H7 (cell line): ENCODE results near the gene PTPRO. TPM values are rescaled to one million over a fixed set of nuclear protein-coding genes. Genes with fewer than 3 reads are reported as not detected.

ENCODE experiments used
- DNase-seq: peaks from one replicate; pipeline ENCODE4 v3.0.0; 2012
- H3K27me3 ChIP-seq: 2 replicates; pipeline ENCODE4 v1.6.0; 2011; ENCODE audit warnings: mild to moderate bottlenecking, low read length; ENCODE audit not compliant: control insufficient read depth, insufficient read depth
- H3K36me3 ChIP-seq: replicated peaks from 2 replicates; pipeline ENCODE4 v1.5.1; 2011; ENCODE audit warnings: low read length; ENCODE audit not compliant: control insufficient read depth, insufficient read depth
- H3K4me3 ChIP-seq: 2 replicates; pipeline ENCODE4 v1.5.1; 2011; ENCODE audit warnings: low read depth, mild to moderate bottlenecking, control low read depth, low read length, moderate library complexity; ENCODE audit not compliant: insufficient read depth
- total RNA-seq: library from RNA; depleted of rRNA; stranded (reverse); fragments of >200 nt; shearing (Covaris generic); gene quantifications from 2 replicates; pipeline ENCODE4 v1.2.3, GENCODE V29; 2014

Gene PTPRO
- total RNA-seq, 1 experiment from 2014 or later, result 0.42 TPM

GRCh38 chr12:15534874-15535273 lies 212.6 kb downstream of the PTPRO start:
- Histone ChIP-seq H3K4me3 (no peak overlapping the region), H3K27me3 (no peaks in the 10 kb centered on the region), H3K36me3 (no peaks in the 10 kb centered on the region)
- DNase-seq, result no peak

DNA sequence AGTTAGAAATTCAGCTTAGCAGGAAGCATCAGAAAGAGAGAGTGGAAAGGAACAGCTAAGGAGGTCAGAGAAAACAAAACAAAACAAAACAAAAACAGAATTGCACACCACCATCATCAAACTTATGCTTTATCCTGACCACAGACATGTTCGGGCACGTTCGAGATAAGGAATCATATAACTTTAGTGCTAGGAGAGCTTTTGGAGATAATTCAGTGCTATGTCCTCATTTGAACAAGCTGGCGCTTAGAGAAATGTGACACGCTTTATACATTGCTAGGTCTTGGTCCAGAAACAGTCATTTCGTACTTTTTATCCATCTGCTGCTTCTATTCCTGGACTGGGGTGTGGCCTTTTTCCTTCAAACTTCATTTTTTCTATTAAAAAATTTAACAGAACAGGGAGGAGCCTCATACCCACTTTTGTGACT lies 213.1 kb downstream of the PTPRO start:
- H3K4me3 ChIP-seq, result no peak overlapping the region
- H3K27me3 ChIP-seq, result no peaks in the 10 kb centered on the region
- DNase-seq, result no peak
- no peaks in the 10 kb centered on the region for H3K36me3 ChIP-seq

DNA sequence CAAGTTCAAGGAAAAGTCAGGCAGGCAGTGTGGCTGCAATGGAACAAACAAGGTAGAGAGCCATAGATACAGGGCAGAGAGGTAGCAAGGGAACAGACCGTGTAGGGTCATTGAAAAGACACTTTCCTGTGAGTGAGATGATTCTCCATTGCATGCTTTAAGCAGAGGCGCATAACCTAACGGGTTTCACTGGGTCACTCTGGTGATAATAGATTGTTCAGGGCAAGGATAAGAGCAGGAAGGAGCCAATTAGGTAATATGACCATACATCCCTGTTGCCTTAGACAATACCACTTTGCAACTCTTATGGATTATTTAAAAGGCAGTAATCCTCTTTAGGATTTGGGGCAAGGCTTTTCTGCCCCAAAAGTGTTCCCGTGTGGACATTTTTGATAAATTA lies 214.1 kb downstream of the PTPRO start:
- H3K27me3 ChIP-seq, result no peaks in the 10 kb centered on the region
- H3K36me3 ChIP-seq, result no peaks in the 10 kb centered on the region
- DNase-seq, result no peak
- no peak overlapping the region for H3K4me3 ChIP-seq

- H3K4me3 ChIP-seq, result no peak overlapping the region
- no peaks in the 10 kb centered on the region for H3K36me3 ChIP-seq
- H3K27me3 ChIP-seq, result no peaks in the 10 kb centered on the region
- DNase-seq, result no peak
Measured at GRCh38 chr12:15538881-15539280, 216.6 kb downstream of the PTPRO start.

- H3K27me3 ChIP-seq, result no peaks in the 10 kb centered on the region
- no peaks in the 10 kb centered on the region for H3K36me3 ChIP-seq
- no peak for DNase-seq
- H3K4me3 ChIP-seq, result no peak overlapping the region
Measured at GRCh38 chr12:15540005-15540404, 217.7 kb downstream of the PTPRO start.

DNA sequence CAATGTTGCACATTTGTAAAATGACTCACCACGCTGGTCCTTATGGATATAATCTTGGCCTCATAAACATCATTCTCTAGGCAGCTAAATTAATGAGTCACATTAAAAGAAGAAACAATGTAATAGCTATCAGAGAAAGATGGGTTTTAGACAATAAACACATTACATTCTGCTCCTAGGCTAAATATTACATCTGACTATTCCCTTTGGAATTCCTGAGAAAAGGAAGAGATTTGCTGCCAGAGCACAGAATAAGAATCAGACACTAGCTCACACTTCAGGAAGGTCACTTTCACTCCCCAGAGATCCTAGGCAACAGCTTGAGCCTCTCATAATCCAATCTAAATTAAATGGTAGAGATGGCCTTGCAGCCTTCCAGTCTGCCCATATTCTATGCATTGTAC lies 218.2 kb downstream of the PTPRO start:
- H3K27me3 ChIP-seq, result no peaks in the 10 kb centered on the region
- H3K36me3 ChIP-seq, result no peaks in the 10 kb centered on the region
- no peak for DNase-seq
- H3K4me3 ChIP-seq, result no peak overlapping the region

- Histone ChIP-seq H3K36me3 (no peaks in the 10 kb centered on the region), H3K27me3 (no peaks in the 10 kb centered on the region), H3K4me3 (no peak overlapping the region)
- no peak for DNase-seq
Measured at GRCh38 chr12:15541996-15542631, 219.8 kb downstream of the PTPRO start.

DNA sequence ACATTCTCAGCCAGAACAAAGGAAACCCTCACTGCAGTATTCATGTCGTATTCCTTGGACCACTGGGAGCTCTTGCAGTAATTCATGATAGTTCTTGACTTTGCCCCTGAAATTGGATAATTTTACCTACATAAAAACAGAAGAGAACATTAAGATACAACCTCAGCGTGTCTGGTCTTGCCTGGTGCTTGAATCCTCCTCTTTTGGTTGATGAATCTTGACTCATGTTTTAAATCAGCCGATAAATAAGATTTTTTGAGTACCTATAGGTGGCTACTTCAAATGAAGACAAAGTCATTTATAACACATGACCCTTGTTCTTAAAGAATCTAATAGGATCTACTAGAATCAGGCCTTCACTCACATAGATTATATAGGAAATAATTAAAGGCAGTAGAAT lies 221.0 kb downstream of the PTPRO start:
- H3K4me3 ChIP-seq, result no peak overlapping the region
- no peak for DNase-seq
- no peaks in the 10 kb centered on the region for H3K27me3 ChIP-seq

GRCh38 chr12:15544589-15544988 lies 222.3 kb downstream of the PTPRO start:
- no peaks in the 10 kb centered on the region for H3K36me3 ChIP-seq
- no peak for DNase-seq

More for the DNA sequence above, 221.0 kb downstream of the PTPRO start:
- no peaks in the 10 kb centered on the region for H3K36me3 ChIP-seq

GRCh38 chr12:15545334-15545733 lies 223.0 kb downstream of the PTPRO start:
- no peaks in the 10 kb centered on the region for H3K36me3 ChIP-seq
- no peak overlapping the region for H3K4me3 ChIP-seq
- H3K27me3 ChIP-seq, result no peaks in the 10 kb centered on the region
- no peak for DNase-seq

More at GRCh38 chr12:15544589-15544988, 222.3 kb downstream of the PTPRO start:
- Histone ChIP-seq H3K4me3 (no peak overlapping the region), H3K27me3 (no peaks in the 10 kb centered on the region)

GRCh38 chr12:15546102-15546701 lies 223.9 kb downstream of the PTPRO start:
- no peak overlapping the region for H3K4me3 ChIP-seq
- H3K36me3 ChIP-seq, result no peaks in the 10 kb centered on the region
- H3K27me3 ChIP-seq, result no peaks in the 10 kb centered on the region
- DNase-seq, result no peak

DNA sequence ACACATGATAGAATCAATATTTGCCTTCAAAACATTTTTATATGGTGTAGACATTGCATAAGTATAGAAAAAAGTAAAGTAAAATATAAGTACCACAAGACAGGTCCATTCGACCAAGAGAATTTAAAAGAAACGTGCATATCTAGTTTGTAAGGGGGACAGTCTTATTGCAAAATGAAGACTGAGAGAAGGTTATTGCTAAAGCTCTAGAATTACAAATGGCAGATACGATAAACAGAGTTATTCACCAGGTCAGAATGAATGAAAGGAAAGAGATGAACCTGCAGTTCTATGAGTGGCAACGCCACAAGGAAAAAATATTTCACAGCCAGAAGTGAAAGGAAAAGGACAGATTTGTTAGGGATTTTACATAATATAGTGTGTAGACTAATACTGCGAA lies 224.8 kb downstream of the PTPRO start:
- Histone ChIP-seq H3K4me3 (no peak overlapping the region), H3K27me3 (no peaks in the 10 kb centered on the region), H3K36me3 (no peaks in the 10 kb centered on the region)
- DNase-seq, result no peak

DNA sequence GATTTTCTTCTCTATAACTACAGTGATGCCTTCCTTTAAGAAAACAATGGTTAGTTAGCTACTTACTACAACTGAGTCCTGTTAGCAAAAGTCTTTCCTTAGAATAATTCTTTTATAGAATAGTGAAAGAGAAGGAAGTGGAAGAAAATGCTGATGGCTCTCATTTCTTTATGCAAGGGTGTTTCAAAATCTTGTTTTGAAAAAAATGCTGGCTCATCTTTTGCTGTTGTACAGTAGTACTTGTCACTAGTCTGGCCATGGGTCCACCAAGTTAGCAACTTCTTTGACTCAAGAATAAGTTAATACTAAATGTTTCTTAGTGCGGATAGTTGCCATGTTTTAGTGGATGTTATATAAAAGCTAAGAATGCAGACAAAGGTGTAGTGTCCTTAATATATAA lies 225.4 kb downstream of the PTPRO start:
- Histone ChIP-seq H3K36me3 (no peaks in the 10 kb centered on the region), H3K4me3 (no peak overlapping the region), H3K27me3 (no peaks in the 10 kb centered on the region)
- DNase-seq, result no peak

GRCh38 chr12:15550793-15551192 lies 228.5 kb downstream of the PTPRO start:
- H3K36me3 ChIP-seq, result no peaks in the 10 kb centered on the region
- no peaks in the 10 kb centered on the region for H3K27me3 ChIP-seq
- no peak for DNase-seq
- H3K4me3 ChIP-seq, result no peak overlapping the region

DNA sequence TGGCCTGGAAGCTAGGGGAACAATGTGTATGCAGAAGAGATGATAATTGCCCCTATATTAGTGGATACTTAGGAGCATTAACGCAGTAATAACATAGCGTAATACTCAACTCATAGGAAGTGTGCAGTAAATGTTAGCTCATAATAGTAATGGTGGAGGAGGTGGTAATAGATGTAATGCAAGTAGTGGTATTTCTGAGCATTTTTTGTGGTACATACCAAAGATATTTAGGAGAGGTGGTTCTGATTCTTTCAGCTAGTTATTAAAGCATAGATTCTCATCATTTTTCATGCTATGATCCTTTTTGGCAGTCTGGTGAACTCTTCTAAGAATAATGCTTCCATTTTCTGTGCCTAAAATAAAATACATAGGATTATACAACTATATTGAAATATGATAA lies 233.1 kb downstream of the PTPRO start:
- H3K27me3 ChIP-seq, result no peaks in the 10 kb centered on the region
- no peaks in the 10 kb centered on the region for H3K36me3 ChIP-seq
- DNase-seq, result no peak
- H3K4me3 ChIP-seq, result no peak overlapping the region
